Smooth muscle cell (in vitro differentiated cells): ENCODE measurements around the gene ADORA2B. TPM values are rescaled to one million over a fixed set of nuclear protein-coding genes. Genes with fewer than 3 reads are reported as not detected.
"Not testable (repeated sequence)": the region's sequence is repeated elsewhere in the genome, so short reads cannot be mapped to it uniquely, and the experiment has no call there.

ENCODE experiments used
- DNase-seq: peaks from one replicate; lab custom pipeline; 2025; ENCODE audit not compliant: unreplicated experiment; lab: John Stamatoyannopoulos, UW
- H2AFZ ChIP-seq: fragments of 200-600 bp; sonication (generic); 2 replicates; pipeline ENCODE4 v1.6.0; 2016; ENCODE audit warnings: antibody characterized with exemption, low read depth, mild to moderate bottlenecking
- H3F3A ChIP-seq: fragments of 200-600 bp; sonication (generic); 2 replicates; pipeline ENCODE4 v1.6.0; 2017; ENCODE audit warnings: antibody characterized with exemption, low read depth
- H3K27ac ChIP-seq: fragments of 200-600 bp; sonication (generic); 2 replicates; pipeline ENCODE4 v1.5.1; 2016; ENCODE audit warnings: low read depth, mild to moderate bottlenecking
- H3K27me3 ChIP-seq: fragments of 200-600 bp; sonication (generic); 2 replicates; pipeline ENCODE4 v1.6.1; 2016; ENCODE audit warnings: low read depth, mild to moderate bottlenecking
- H3K36me3 ChIP-seq: fragments of 200-600 bp; sonication (generic); 2 replicates; pipeline ENCODE4 v1.5.1; 2016; ENCODE audit warnings: low read depth
- H3K4me1 ChIP-seq: fragments of 200-600 bp; sonication (generic); 2 replicates; pipeline ENCODE4 v1.5.1; 2016; ENCODE audit warnings: low read depth
- H3K4me2 ChIP-seq: fragments of 200-600 bp; sonication (generic); 2 replicates; pipeline ENCODE4 v1.6.0; 2016; ENCODE audit warnings: mild to moderate bottlenecking
- H3K4me3 ChIP-seq: fragments of 200-600 bp; sonication (generic); 2 replicates; pipeline ENCODE4 v1.5.1; 2016; ENCODE audit warnings: mild to moderate bottlenecking
- H3K79me2 ChIP-seq: fragments of 200-600 bp; sonication (generic); 2 replicates; pipeline ENCODE4 v1.6.0; 2016; ENCODE audit warnings: low read depth, mild to moderate bottlenecking
- H3K9ac ChIP-seq: fragments of 200-600 bp; sonication (generic); 2 replicates; pipeline ENCODE4 v1.6.0; 2016; ENCODE audit warnings: low read depth
- H3K9me3 ChIP-seq: fragments of 200-600 bp; sonication (generic); replicated peaks from 2 replicates; pipeline ENCODE4 v1.5.1; 2016; ENCODE audit warnings: low read depth
- H4K20me1 ChIP-seq: fragments of 200-600 bp; sonication (generic); 2 replicates; pipeline ENCODE4 v1.6.0; 2016; ENCODE audit warnings: low read depth
- WGBS: methylation state at CpG from one replicate; pipeline ENCODE4 v1.1.7; 2016; ENCODE audit warnings: low lambda C conversion rate; 5-methylcytosine and 5-hydroxymethylcytosine counted together
- polyA plus RNA-seq: library from polyadenylated mRNA; unstranded; fragments of >200 nt; fragmentation: Nextera tagmentation; extraction: Ambion mirVana; gene quantifications from 2 replicates; pipeline ENCODE4 v1.2.1, GENCODE V29; 2016
- total RNA-seq: library from RNA; depleted of rRNA; stranded (reverse); fragments of >200 nt; gene quantifications from 2 replicates; pipeline ENCODE4 v1.2.3, GENCODE V29; 2014
- TF ChIP-seq, protein P1 (sequence below): fragments of 200-600 bp; sonication (generic); IDR thresholded peaks from 2 replicates; pipeline ENCODE4 v1.5.1; 2017; ENCODE audit warnings: borderline replicate concordance, mild to moderate bottlenecking, antibody characterized with exemption; ENCODE audit not compliant: insufficient read depth, poor library complexity, severe bottlenecking

Gene ADORA2B
- total and polyA plus RNA-seq, 2 experiments from 2014 or later = 14.2 to 17.0 TPM

GRCh38 chr17:15978606-15979005 is 33.7 kb downstream of the ADORA2B start:
- TF ChIP-seq, protein P1, sequence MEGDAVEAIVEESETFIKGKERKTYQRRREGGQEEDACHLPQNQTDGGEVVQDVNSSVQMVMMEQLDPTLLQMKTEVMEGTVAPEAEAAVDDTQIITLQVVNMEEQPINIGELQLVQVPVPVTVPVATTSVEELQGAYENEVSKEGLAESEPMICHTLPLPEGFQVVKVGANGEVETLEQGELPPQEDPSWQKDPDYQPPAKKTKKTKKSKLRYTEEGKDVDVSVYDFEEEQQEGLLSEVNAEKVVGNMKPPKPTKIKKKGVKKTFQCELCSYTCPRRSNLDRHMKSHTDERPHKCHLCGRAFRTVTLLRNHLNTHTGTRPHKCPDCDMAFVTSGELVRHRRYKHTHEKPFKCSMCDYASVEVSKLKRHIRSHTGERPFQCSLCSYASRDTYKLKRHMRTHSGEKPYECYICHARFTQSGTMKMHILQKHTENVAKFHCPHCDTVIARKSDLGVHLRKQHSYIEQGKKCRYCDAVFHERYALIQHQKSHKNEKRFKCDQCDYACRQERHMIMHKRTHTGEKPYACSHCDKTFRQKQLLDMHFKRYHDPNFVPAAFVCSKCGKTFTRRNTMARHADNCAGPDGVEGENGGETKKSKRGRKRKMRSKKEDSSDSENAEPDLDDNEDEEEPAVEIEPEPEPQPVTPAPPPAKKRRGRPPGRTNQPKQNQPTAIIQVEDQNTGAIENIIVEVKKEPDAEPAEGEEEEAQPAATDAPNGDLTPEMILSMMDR = no peak
- no peak overlapping the region for H3K9ac ChIP-seq
- WGBS = 63% methylated on average over 1 of the region's 1 CpG
- no peaks in the 10 kb centered on the region for H3K36me3 ChIP-seq
- peaks cover 10% of the 10 kb centered on the region for H4K20me1 ChIP-seq
- H3K4me1 ChIP-seq = no peaks in the 10 kb centered on the region
- H3F3A ChIP-seq = peaks cover 9% of the 10 kb centered on the region
- no peaks in the 10 kb centered on the region for H3K9me3 ChIP-seq
- no peak overlapping the region for H3K4me3 ChIP-seq
- no peaks in the 10 kb centered on the region for H3K79me2 ChIP-seq
- no peak overlapping the region for H3K4me2 ChIP-seq
- no peaks in the 10 kb centered on the region for H3K27me3 ChIP-seq
- H3K27ac ChIP-seq = no peak overlapping the region
- no peak overlapping the region for H2AFZ ChIP-seq
- DNase-seq = no peak

GRCh38 chr17:15979013-15979412 is 34.1 kb downstream of the ADORA2B start:
- 48% methylated on average over 2 of the region's 4 CpGs for WGBS
- not testable (repeated sequence) for DNase-seq, H3K4me2 ChIP-seq, H4K20me1 ChIP-seq, H2AFZ ChIP-seq, H3K4me3 ChIP-seq, H3K27me3 ChIP-seq, H3K9ac ChIP-seq, H3K27ac ChIP-seq, H3K36me3 ChIP-seq, H3K9me3 ChIP-seq, H3K4me1 ChIP-seq, H3K79me2 ChIP-seq
- peaks cover 13% of the 10 kb centered on the region for H3F3A ChIP-seq

GRCh38 chr17:15981208-15981607 is 36.3 kb downstream of the ADORA2B start:
- TF ChIP-seq, protein P1 = no peak
- Histone ChIP-seq H3K4me3 (no peak overlapping the region), H3K9ac (no peak overlapping the region), H3K27me3 (no peaks in the 10 kb centered on the region), H3K4me2 (no peak overlapping the region), H3K79me2 (no peaks in the 10 kb centered on the region), H3K27ac (no peak overlapping the region), H3K9me3 (no peaks in the 10 kb centered on the region), H2AFZ (no peak overlapping the region), H3K36me3 (peaks cover under 1% of the 10 kb centered on the region), H3F3A (peaks cover 16% of the 10 kb centered on the region), H4K20me1 (no peaks in the 10 kb centered on the region), H3K4me1 (no peaks in the 10 kb centered on the region)
- WGBS = 41% methylated on average over 2 of the region's 2 CpGs
- no peak for DNase-seq

DNA sequence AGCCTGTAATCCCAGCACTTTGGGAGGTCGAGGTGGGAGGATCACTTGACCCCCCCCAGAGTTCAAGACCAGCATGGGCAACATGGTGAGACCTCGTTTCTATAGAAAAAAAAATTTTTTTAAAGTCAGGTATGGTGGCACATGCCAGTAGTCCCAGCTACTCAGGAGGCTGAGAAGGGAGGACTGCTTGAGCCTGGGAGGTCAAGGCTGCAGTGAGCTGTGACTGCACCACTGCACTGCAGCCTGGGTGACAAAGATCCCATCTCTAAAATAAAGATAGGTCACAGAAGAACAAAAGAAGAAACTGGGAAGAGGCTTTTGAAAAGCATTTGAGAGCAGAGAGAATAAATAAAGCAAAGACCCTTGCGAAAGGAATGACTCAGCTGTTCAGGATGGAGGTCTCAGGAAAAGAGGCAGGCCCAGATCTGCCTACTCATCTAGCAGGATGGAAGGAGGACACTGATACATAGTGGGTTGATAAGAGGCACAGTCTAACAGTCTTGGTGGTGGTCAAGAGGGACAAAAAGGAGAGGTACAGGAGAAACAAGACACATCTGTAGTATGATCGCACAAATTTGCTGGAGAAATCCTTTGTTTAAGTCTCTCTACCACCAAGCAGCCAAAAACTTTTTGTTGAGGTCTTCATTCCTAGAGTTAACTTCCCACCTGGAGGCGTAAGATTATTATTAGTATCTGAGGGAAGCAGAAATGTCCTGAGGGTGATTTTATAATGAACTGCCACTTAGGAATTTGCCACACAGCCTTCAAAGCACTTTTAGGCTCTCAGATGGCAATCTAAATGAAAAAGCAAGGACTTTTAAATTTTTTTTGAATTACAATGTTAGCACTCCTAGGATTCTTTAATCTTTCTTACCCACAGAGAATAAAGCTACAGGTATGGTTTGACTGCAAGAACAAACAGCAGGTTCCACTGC is 37.0 kb downstream of the ADORA2B start:
- peaks cover 11% of the 10 kb centered on the region for H3F3A ChIP-seq
- H3K4me1 ChIP-seq = no peaks in the 10 kb centered on the region
- peak overlapping the region; percentile 37 for H3K27ac ChIP-seq
- no peak overlapping the region for H2AFZ ChIP-seq
- no peaks in the 10 kb centered on the region for H4K20me1 ChIP-seq
- no peak overlapping the region for H3K4me2 ChIP-seq
- no peaks in the 10 kb centered on the region for H3K9me3 ChIP-seq
- H3K9ac ChIP-seq = no peak overlapping the region
- DNase-seq = no peak
- H3K27me3 ChIP-seq = no peaks in the 10 kb centered on the region
- H3K36me3 ChIP-seq = peaks cover 4% of the 10 kb centered on the region
- H3K79me2 ChIP-seq = no peaks in the 10 kb centered on the region
- no peak overlapping the region for H3K4me3 ChIP-seq
- TF ChIP-seq, protein P1 = no peak
- WGBS = 76% methylated on average over 5 of the region's 5 CpGs
